Heart left ventricle (tissue), 13 donors: ENCODE data around the gene PATJ.

Experiments
- POLR2A ChIP-seq, 2 donors: fragments of 450-650 bp; IDR thresholded peaks; one replicate each; pipeline ENCODE4 v1.6.1; 2017; ENCODE audit warnings: antibody characterized with exemption in 2 of 2, mild to moderate bottlenecking in 2 of 2, moderate library complexity in 2 of 2
- TF ChIP-seq, protein P1 (sequence below), 12 donors: fragments of 200-600 bp; sonication (generic) in 4 of 12; IDR thresholded peaks; one replicate each; pipeline versions ENCODE4 v1.5.0 to v1.8.0; 2018 to 2022; ENCODE audit warnings: antibody characterized with exemption in 12 of 12, mild to moderate bottlenecking in 5 of 12
- donor health status: ischemic (EF 13 %, LVEDD 7.1; RV severe dilation, severe dysfunction).
- donor health status: DM: no; HTN: yes; CAD: no.
- donor health status: DM: no; HTN: no; CAD: no.
- donor health status: ischemic (EF 25% LVEDD 6.9; RV normal size, moderate dysfunction).
- donor health status: ischemic (EF 25% LVEDD 5.7; RV mildly dilated, moderate dysfunction).
- donor health status: ischemic (EF 35%, LVEDD 5.7; RV mildly dilated, moderate dysfunction).
- donor health status: nonischemic (EF 11% LVEDD 7.7; RV severe dilation, severe dysfunction).
- donor health status: DM: yes; HTN: yes; CAD: no.
- donor health status: PGD.
- donor health status: ischemic (EF 29% LVEDD 5.4; RV normal size, mild dysfunction).
- donor health status: nonischemic (EF 23%, LVEDD 6.1; RV moderate dilation, normal function).

DNA sequence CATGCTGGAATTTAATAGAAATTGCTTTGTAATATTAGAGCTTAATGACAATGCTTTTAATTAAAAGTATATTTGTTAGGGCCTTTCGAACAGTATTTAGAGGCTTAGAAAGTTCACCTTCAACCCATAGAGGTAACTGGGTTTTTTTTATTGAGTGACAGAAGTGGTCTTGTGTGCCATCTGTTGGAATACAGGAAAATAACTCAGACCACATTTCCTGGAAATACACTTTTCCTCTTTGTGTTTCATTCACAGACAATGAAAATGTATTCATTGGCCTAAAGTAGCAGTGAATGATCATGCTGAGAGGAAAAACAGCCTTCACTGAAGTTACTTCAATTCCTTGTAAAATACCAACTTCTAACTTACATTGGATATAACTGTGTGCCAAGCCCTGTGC lies 368.8 kb downstream of the PATJ start:
- TF ChIP-seq, protein P1, sequence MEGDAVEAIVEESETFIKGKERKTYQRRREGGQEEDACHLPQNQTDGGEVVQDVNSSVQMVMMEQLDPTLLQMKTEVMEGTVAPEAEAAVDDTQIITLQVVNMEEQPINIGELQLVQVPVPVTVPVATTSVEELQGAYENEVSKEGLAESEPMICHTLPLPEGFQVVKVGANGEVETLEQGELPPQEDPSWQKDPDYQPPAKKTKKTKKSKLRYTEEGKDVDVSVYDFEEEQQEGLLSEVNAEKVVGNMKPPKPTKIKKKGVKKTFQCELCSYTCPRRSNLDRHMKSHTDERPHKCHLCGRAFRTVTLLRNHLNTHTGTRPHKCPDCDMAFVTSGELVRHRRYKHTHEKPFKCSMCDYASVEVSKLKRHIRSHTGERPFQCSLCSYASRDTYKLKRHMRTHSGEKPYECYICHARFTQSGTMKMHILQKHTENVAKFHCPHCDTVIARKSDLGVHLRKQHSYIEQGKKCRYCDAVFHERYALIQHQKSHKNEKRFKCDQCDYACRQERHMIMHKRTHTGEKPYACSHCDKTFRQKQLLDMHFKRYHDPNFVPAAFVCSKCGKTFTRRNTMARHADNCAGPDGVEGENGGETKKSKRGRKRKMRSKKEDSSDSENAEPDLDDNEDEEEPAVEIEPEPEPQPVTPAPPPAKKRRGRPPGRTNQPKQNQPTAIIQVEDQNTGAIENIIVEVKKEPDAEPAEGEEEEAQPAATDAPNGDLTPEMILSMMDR (IDR thresholded peaks at IDR 0.05): peak in 4 of 12 donors; percentile 7 to 36 (median 17)
- no peak for TF ChIP-seq POLR2A (IDR thresholded peaks at IDR 0.05)
